Measurements from ENCODE around the gene ECD. TPM values are rescaled to one million over a fixed set of nuclear protein-coding genes. Genes with fewer than 3 reads are reported as not detected.

ECD gene
- total RNA-seq, 1 experiment from 2014 or later = 62.1 TPM

DNA sequence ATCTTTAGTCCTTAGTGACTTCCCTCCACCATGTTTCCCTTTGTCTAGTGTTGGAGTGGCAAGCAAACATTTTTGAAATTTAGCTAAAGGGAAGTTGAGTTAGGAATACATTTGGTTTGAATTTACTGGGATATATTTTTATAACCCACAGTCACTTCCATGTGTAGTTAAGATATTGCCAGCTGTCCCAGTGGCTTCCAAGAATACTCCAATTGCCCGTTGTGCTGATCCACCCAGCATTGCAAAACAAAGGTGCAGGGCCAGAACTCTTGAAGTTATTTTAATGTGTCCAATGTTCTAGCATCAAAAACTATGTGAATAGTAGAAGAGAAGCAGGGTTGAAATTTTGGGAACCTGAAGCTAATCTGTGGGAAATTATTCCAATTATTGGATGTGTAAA lies 68.7 kb downstream of the ECD start:
- DNase-seq (ENCODE audit: low read depth) = no peak

DNA sequence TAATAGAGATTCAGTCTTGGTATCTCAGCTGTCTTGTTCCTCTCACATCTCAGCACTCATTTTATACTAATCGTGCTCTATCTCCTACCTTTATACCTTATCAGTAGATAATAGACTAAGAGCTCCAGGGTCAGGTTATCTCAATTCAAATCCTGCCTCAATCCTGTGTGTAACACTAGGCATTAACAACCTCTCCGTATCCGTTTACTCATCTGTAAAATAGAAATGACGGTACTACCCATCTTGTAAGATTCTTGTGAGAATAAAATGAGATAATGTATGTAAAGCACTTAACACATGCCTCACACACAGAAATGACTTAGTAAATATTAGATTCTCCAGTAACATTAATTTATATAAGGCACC lies 70.5 kb downstream of the ECD start:
- no peak for DNase-seq (ENCODE audit: low read depth)

GRCh38 chr10:73096449-73097304 lies 71.1 kb downstream of the ECD start, which contains the start of gene P4HA1:
Gene P4HA1 (minus strand): TSS chr10:73096866. CDS start chr10:73074883, 21,983 bp downstream.
- DNase-seq (ENCODE audit: low read depth) = peak; percentile 98

- peak; percentile 61 for DNase-seq (ENCODE audit: low read depth)
Observed at GRCh38 chr10:73096041-73096448, 71.8 kb downstream of the ECD start.

- DNase-seq (ENCODE audit: low read depth) = peak; percentile 53
Observed at GRCh38 chr10:73095481-73096021, 72.3 kb downstream of the ECD start.

DNA sequence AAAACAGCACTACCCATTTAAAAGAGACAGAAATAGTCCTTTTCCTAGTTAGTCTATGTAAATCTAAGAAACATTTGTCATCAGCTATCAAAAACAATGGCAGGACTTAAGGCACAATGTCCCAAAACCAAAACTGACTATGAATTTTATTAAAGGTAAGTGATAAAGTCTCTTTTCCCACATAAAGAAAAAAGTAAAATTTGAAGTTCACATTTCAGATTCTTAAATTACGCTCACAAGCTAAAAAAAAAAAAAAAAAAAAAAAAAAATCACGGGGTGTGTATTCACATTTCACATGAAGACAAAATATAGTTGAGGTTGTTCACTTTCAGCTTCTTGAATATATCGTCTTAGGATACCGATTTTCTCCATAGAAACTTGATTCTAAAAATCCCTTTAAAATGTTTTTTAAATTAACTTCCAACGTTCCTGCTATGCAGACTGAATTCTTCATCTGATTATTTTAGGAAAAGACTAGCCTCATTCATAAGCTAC lies 72.8 kb downstream of the ECD start:
- DNase-seq (ENCODE audit: low read depth) = no peak

DNA sequence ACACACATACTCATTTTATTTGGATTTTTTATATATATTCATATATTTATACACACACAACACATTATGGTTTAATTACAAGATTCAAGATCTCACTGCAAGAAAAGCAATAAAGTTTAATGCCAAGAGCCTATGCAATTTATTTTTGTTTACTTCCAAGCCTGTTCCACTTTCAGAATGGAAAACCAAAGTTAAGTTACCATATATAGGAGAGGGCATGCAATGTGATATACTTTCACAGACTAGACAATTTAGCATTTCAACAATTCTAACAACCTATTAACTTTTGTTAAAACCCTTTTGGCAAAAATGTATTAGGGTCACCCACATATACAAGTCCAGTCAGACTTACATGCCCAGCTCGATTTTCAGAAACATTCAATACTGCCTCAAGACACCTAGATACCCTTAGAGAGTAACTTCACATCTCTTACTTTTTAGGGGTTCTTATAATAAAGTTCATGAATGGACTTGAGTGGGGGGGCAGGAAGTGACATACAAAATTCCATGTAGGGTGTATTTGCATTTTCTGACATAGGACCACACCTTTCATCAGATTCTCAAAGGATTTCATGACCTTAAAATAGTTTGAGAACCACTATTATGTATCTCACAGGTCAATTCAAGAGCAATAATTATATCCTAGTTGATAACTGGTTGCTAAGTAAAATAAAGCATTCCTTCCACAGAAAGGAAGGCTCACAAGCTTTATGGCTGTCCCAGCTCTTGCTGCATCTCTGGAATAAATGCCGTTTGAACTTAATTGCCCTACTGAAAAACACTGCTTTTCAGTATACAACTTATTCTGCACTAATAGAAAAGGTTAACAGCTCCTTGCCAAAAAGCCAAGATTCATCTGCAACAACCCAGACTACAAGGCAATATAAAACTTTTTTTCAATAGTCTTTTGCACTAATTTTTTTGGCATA lies 73.6 kb downstream of the ECD start:
- no peak for DNase-seq (ENCODE audit: low read depth)

DNA sequence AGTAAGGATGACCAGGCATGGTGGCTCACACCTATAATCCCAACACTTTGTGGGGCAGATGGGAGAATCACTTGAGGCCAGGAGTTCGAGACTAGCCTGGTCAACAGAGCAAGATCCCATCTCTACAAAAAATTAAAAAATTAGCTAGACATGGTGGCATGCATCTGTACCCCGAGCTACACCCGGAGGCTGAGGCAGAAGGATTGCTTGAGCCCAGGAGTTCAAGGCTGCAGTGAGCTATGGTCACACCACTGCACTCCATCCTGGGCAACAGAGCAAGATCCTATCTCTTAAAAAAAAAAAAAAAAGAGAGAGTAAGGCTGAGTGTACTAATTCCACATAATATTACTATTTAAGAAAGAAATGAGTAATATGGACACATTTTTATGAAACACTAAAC lies 75.0 kb downstream of the ECD start:
- no peak for DNase-seq (ENCODE audit: low read depth)

DNA sequence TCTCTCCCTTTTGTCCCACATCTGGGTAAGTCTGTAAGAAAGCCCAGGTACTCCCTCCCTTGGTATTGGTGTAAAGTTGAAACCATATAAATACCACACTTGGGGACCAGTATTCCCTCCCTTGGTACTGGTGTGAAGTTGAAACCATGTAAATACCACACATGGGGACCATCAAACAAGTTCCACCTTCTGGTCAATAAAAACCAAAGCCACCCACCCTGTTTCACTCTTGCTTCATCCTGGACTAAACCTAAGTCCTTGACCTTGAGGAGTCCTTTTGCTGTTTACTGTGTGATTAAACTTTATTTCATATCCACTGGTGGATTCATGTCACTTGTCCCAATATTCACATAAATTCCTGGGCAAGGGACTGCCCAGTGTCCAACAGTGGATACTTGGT lies 79.5 kb downstream of the ECD start:
- DNase-seq (ENCODE audit: low read depth) = no peak

GRCh38 chr10:73086816-73087215 lies 81.0 kb downstream of the ECD start:
- DNase-seq (ENCODE audit: low read depth) = no peak

DNA sequence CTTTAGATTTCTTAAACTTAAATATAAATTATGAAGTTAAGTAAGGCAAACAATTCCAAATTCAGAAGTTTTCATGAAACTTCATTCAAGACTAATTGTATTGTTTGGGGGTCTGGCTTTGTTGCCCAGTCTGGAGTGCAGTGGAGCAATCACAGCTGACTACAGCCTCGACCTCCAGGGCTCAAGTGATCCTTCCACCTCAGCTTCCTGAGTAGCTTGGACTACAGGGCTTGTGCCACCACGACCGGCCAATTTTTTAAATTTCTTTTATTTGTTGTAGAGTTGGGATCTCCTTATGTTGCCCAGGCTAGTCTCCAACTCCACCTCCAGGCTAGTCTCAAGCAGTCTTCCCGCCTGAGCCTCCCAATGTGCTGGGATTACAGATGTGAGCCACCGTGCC lies 83.6 kb downstream of the ECD start:
- no peak for DNase-seq (ENCODE audit: low read depth)

Small RNA genes within 50 kb of the gene (small RNA-seq; reads per million reads assigned to genes)
- gene RF00019 = not detected
- 0.73 reads per million, percentile 66 among the genes with 10 or more reads in this experiment for gene SNORA11F

Other genes starting within 250 kb of the ECD start
- not detected in 2 replicates for gene PLA2G12B, start 213.2 kb downstream of the ECD start, total RNA-seq (2014; rRNA removed; shearing (Covaris generic))
- gene P4HA1, start 71.1 kb downstream of the ECD start, total RNA-seq (2014; rRNA removed; shearing (Covaris generic)) = 22.7 and 25.2 TPM in 2 replicates
- gene NUDT13, start 57.6 kb downstream of the ECD start, total RNA-seq (2014; rRNA removed; shearing (Covaris generic)) = 1.9 and 2.5 TPM in 2 replicates
- gene FAM149B1, start 111 bp upstream of the ECD start, total RNA-seq (2014; rRNA removed; shearing (Covaris generic)) = 13.1 and 14.2 TPM in 2 replicates
- gene DNAJC9, start 79.2 kb upstream of the ECD start, total RNA-seq (2014; rRNA removed; shearing (Covaris generic)) = 72.5 and 75.2 TPM in 2 replicates
- 158 and 166 TPM in 2 replicates for gene MRPS16, start 84.6 kb upstream of the ECD start, total RNA-seq (2014; rRNA removed; shearing (Covaris generic))
- 0.03 and 0.43 TPM in 2 replicates for gene CFAP70, start 190.9 kb upstream of the ECD start, total RNA-seq (2014; rRNA removed; shearing (Covaris generic))
- gene ANXA7, start 246.1 kb upstream of the ECD start, total RNA-seq (2014; rRNA removed; shearing (Covaris generic)) = 94.4 and 115 TPM in 2 replicates